ENCODE results near the gene LTB4R2.

The LTB4R2 gene

GRCh38 chr14:24309538-24310264 lies at the start of gene LTB4R2:
Gene LTB4R2, plus strand, starts transcription at chr14:24310140. Its CDS starts 525 bp downstream, at chr14:24310665.
- TF ChIP-seq CTCF (IDR thresholded peaks at IDR 0.05; ENCODE audit: low read length, missing control alignments), result no peak
- H3K4me3 ChIP-seq (replicated peaks; ENCODE audit: low read depth, low read length), result no peak within 1 kb of the TSS
- no peak for DNase-seq (ENCODE audit: low read depth)

GRCh38 chr14:24260780-24261157 lies 49.2 kb upstream of the LTB4R2 start:
- no peak overlapping the region for H3K4me3 ChIP-seq (replicated peaks; ENCODE audit: low read depth, low read length)
- TF ChIP-seq CTCF (IDR thresholded peaks at IDR 0.05; ENCODE audit: low read length, missing control alignments), result no peak
- no peak for DNase-seq (ENCODE audit: low read depth)

GRCh38 chr14:24261256-24261968 lies 48.5 kb upstream of the LTB4R2 start:
- no peak overlapping the region for H3K4me3 ChIP-seq (replicated peaks; ENCODE audit: low read depth, low read length)
- DNase-seq (ENCODE audit: low read depth), result no peak
- TF ChIP-seq CTCF (IDR thresholded peaks at IDR 0.05; ENCODE audit: low read length, missing control alignments), result no peak

GRCh38 chr14:24261969-24262327 lies 48.0 kb upstream of the LTB4R2 start:
- TF ChIP-seq CTCF (IDR thresholded peaks at IDR 0.05; ENCODE audit: low read length, missing control alignments), result no peak
- no peak for DNase-seq (ENCODE audit: low read depth)
- H3K4me3 ChIP-seq (replicated peaks; ENCODE audit: low read depth, low read length), result no peak overlapping the region

GRCh38 chr14:24262821-24263733 lies 46.9 kb upstream of the LTB4R2 start, which contains the start of gene TGM1:
Gene TGM1, minus strand, starts transcription at chr14:24263177. Its CDS starts 825 bp downstream, at chr14:24262352.
- no peak within 1 kb of the TSS for H3K4me3 ChIP-seq (replicated peaks; ENCODE audit: low read depth, low read length)
- TF ChIP-seq CTCF (IDR thresholded peaks at IDR 0.05; ENCODE audit: low read length, missing control alignments), result no peak
- DNase-seq (ENCODE audit: low read depth), result no peak

- no peak overlapping the region for H3K4me3 ChIP-seq (replicated peaks; ENCODE audit: low read depth, low read length)
- TF ChIP-seq CTCF (IDR thresholded peaks at IDR 0.05; ENCODE audit: low read length, missing control alignments), result no peak
- no peak for DNase-seq (ENCODE audit: low read depth)
These were observed 46.1 kb upstream of the LTB4R2 start for GRCh38 chr14:24263848-24264247.
